GM21619 (cell line): ENCODE results near the gene HINT2.

ENCODE experiments used
- ATAC-seq: cut with Tn5 transposase; IDR thresholded peaks from one replicate; pipeline ENCODE4 v1.9.1; 2021; ENCODE audit not compliant: unreplicated experiment

The HINT2 gene

DNA sequence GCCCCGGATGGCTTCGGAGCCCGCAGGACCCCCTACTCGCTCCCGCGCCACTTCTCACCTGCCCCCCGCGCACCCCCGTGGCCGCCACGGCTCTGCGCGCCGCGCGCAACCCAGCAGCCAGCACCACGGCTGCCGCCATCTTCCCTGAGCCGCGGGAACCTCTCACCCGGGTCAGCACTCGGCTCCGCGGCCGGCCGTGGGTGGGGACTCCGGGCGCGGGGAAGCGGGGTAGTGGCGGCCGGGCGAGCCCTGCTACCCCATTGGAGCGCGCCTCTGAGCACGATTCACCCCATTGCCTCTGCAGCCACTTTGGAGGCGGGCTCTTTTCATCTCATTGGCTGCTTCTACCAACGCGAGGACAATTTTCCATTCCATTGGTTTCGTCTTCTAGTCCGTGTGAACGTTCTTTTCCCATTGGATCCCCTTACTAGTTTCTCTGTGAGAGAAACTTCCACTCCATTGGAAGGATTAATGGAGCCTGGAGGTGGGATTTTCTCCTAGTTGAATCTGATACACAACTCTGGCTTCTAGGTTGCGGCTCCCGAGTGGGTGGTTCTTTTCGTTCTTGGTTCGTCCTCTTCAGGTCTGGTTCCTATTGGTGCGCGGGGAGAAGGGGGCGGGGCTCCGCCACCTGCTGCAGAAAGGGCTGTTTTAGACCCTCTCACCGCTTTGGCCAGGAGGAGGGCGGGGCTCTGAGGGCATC is at the start of gene HINT2:
Gene HINT2, minus strand, starts transcription at position 202 of the 703 bp plus-strand sequence. Its CDS starts 63 bp downstream, at position 139.
- ATAC-seq: peak; percentile 65

DNA sequence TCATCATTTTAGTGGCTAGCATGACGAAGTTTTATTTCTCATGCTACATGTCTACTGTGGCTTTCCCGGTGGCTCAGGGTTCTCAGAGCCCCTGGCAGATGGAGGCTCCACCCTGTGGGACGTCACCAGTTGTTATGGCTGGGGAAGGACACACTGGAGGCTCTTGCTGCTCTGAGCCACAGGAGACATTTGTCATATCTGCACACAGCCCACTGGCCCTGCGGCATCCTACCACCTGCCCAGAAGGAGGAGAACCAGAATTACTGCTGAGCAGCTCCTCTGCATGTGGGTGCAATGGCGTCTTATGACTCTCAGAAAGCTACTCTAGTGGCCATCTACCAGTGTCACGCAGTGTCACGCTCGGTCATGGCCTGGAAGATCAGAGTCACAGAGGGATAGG is 48.7 kb upstream of the HINT2 start:
- no peak for ATAC-seq

DNA sequence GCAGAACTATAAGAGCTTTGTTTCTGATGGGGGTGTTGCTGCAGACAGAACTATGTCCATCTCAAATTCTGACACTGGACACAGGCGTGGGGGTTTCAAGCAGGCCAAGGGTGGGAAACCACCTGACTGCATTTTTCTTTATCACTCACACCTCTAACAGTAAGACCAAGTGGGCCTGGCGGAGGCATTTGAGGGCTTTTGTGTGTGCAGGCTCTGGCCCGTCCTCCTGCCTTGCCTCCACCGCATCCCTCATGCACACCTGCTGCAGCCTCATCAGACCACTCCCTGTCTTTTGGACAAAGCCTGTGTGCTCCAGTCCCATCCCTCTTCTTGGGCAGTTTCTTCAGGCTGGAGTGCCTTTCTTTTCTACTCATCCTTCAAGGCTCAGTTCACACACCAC is 47.5 kb upstream of the HINT2 start:
- ATAC-seq: no peak

DNA sequence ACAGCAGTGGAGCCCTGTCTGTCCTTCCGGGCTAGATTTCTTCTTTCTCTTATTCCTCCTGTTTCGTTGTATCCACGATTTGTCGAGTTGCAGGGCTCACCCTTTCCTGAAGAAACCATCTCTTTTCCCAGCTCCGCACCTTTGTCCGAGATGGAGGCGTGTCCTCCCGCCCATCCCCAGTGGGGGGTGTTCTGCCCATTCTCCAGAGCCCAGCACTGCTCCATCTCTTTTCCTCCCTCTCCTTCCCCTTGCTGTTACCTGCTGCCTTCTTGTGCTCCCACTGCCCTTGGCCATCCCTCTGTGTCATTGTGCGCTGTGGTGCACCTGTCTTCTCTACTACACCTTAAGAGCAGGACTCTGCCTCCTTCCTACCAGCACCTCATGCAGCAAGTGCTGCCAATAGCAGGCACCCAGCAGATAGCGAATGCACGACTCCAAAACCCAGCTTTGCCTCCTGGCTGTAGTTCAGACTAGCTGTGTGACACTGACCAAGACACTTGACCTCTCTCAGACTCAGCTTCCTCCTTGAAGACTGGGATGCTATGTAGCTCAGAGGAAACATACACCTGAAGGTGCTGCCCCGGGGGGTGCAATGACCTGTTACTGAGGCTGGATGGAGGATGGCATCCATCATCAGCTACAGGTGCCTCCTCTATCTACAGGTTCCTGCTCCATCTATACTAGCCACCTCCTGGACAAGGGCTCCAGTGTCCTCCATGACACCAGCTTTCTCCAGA is 46.5 kb upstream of the HINT2 start:
- ATAC-seq: no peak

DNA sequence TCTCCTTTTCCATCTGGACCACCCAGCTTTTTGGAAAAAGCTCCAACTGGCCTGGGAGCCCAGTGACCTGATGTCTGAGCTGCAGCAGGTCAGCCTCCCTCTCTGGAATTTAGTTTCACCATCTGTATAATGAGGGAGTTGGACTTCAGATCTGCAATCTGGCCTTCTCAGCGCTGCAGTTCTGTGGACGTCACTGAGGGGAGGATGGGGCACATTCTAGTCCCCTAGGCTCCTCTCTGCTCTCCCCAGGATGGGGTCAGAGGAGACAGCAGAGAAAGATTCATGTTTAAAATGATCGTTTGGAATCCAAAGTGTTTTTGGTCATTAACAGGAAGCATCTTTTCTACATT is 45.1 kb upstream of the HINT2 start:
- no peak for ATAC-seq

DNA sequence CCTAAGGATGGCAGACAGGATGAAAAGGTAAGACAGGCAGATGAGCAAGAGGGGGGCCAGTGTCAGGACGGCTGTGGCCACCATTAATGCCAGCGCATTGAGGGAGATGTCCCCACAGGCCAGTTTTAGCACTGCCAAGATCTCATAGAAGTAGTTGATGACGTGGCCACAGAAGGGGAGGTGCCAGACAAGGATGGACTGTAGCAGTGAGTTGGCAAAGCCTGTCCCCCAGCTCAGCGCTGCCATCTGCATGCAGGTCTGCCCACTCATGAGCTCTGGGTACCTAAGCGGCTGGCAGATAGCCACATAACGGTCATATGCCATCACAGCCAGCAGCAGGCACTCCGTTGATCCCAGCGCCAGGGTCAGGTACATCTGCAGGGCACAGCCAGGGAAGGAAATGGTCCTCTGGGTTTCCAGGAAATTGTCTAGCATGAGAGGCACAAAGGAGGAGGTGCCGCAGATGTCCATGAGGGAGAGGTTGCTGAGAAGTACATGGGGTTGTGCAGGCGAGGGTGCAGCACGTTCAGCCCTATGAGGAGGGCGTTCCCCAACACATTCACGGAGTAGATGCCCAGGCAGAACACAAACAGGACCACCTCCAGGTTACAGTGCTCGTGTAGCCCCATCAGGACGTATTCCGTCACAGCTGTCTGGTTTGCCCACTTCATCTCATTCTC is 44.6 kb upstream of the HINT2 start:
- ATAC-seq: no peak

DNA sequence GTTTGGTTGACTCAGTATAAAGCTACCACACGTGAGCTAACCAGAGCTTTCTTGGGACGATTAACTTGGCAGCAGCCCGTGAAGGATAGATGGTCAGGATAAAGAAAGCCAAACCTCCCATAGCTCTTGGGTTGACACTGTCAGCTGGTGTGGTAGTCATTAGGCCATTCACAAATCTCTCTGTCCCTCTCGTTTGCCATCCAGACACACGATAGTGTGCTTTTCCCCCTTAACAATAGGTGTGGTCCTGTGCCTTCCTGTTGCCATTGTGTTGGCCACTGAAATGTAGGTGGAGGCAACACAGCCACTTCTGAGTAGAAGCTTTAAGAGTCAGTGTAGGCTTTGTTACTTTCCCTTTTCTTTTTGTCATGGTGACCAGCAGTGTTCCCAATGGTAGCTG is 43.6 kb upstream of the HINT2 start:
- no peak for ATAC-seq

DNA sequence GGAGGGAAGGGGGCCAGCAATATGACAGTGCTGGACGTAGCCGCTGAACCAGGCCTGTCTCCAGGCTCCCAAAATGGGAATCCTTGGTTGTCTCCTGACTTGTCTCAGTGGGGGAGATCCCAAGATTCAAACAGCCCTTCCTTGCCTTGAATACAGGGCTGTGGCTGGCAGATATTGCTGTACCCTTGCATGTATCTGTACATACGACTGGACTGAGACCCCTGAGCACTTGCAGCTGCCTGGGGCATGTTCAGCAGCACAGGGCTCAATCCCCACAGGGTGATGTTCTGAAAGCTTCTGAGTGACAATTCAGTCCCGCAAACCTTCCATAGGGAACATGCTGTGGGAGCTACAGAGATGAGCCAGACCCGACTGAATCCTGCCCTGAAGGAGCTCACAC is 42.0 kb upstream of the HINT2 start:
- ATAC-seq: no peak

DNA sequence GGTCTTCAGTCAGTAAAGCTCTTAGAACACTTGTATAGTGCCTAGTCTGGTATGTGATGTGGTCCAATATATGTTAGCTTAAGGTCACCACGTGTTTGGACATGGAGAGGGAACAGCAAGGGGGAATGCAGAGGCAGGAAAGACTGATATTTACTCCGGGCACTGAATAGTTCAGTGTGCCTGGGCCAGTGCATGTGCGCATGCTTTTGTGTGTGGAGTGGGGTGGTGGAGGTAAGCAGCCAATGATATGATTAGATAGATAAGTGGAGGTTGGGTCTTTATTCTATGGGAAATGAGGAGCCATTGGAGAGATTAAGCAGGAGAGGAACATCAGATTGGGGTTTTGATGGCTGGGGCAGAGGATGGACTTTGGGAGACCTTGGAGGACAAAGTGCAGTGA is 41.4 kb upstream of the HINT2 start:
- ATAC-seq: no peak

DNA sequence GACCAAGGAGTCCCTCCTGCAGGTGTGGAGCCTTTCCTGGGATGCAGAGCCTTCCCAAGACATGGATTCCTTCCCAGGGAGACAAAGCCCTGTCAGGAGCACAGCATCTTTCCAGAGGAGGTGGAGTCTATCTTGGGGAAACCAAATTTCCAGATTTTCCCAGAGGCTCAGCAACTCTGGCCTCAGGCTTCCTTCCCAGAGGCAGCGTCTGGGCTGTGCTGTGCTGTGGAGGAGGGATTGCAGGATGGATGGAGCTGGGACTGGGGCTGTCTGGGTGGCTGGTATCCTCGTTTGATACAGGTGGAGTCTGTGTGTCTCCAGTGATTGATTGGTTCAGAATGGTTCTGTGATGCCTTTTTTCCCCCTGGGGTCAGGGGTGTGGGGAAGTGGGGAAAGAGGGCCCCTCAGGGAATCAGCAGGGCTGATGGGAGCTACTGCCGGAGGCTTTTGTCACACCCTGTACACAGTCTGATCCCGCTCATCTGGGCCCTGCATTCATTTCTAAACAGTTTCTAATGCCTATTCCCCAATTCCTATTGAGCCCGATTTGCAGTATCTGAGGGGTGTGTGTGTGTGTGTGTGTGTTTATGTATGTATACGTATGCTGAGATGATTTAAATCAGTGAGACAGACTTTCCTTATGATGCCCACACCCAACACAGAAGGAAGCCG is 39.4 kb upstream of the HINT2 start:
- ATAC-seq: no peak

DNA sequence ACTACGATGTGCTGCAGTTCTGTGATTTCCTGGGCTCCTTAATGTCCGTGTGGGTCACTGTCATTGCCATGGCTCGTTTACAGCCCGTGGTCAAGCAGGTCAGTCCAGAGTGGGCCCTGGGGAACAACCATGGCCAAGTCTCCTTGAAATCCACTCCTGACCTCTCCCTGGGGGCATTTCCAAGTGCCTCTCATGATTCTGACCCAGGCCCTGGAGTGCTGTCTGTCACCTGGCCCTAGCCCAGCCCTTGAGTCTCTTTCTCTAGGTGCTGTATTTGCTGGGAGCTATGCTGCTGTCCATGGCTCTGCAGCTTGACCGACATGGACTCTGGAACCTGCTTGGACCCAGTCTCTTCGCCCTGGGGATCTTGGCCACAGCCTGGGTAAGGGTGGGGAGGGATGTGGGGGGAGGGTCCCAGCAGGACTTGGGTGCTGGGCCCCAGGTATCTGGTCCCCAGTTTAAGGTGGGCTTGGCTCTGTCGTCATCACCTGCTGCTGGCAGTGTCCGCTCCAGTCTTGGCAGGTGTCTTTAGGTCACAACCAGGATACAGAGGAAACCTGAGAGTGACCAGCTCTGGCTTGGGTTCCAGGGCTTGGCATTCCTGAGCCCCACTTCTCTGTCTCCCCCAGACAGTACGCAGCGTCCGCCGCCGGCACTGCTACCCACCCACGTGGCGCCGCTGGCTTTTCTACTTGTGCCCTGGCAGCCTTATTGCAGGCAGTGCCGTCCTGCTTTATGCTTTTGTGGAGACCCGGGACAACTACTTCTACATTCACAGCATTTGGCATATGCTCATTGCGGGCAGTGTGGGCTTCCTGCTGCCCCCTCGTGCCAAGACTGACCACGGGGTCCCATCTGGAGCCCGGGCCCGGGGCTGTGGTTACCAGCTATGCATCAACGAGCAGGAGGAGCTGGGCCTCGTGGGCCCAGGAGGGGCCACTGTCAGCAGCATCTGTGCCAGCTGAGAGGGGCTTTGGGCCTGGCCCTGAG is 38.3 kb upstream of the HINT2 start:
- no peak for ATAC-seq

DNA sequence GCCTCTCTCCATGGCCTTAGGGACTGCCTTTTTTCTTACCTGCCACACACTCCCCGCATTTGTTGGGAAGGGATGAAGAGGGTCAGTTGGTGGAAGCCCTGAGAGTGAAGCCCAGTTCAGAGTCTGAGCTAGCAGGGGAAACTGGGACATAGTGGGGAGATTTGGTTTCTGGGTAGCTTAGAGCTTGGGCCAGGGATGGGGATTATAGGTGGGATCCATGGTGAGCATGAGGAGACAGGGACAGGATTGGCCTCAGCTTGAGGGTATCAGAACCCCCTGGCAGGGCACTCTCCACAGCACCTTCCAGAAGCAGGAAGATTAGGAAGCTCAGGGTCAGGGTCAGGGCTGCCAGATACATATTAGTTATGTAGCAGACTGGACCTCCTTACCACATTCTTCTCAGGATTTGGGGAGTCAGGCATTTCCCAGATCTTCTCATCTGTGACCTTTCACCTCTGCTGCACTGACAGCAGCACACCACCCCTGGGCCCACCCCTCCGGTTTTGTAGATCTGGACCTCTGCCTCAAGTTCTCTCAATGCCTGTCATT is 37.5 kb upstream of the HINT2 start:
- no peak for ATAC-seq

DNA sequence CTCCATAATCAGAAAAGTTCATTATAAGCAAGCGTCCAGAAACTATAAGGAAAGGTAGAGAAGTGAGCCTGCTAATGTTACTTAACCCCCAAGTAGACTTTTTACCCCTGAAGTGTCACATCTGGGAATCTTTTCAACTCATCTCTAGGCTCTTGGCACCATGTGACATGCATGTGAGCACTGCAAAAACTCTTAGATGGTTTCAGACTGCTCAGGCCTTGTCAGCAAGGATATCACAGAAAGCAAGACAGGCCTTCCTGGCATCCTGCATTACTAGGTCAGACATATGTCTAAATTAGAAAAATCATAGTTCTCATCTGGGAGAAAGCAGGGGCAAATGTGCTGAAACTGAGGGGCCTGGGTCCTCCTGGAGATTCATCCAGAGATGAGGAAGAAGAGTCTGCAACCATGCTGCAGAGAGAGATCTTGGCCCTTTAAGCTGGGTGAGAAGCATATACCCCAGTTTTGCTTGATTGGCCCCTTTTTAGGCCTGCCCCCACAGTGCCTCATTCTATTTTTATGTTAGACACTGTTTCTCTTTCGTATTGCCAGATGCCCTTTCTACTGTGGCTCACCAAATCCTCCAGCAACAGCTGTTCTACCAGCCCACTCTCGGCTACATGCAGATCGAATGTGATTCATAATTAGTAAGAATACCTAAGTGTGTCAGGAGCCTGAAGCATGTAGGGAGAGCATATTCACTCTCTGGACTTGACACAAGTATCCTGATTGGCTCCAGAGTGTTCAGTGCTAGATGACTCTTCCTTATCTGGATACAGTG is 33.1 kb upstream of the HINT2 start:
- ATAC-seq: peak; percentile 96

DNA sequence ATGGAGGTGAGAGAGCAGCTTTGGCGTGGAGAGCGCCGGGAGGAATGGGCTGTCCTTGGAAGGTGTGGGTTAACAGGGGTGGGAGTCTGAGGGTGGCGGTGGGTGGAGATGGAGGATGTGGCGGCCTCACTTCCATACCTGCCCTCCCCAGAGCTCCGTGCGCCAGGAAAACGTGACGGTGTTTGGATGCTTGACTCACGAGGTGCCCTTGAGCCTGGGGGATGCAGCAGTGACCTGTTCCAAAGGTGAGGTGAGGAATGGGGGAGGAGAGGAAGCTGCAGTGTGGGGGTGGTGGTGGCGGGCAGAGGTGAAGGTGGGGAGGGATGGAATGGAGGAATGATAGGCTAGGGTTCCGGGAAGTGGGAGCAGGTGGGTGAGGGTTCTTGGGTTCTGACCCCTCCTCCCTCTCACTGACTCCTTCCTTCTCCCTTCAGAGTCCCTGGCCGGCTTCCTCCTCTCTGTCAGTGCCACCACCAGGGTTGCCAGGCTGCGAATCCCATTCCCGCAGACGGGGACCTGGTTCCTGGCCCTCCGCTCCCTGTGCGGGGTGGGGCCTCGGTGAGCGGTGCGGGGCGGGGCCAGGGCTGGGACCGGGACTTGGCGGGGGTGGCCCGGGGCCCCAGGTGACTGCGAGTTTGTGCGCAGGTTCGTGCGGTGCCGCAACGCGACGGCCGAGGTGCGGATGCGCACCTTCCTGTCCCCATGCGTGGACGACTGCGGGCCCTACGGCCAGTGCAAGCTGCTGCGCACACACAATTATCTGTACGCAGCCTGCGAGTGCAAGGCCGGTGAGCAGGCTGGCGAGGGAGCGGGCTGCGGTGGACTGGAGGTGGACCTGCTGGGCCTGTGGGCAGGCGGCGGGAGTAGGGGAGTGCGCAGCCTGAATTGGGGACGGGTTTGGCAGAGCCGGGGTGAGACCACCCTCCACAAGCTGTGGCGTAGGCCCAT is 31.3 kb upstream of the HINT2 start:
- no peak for ATAC-seq

DNA sequence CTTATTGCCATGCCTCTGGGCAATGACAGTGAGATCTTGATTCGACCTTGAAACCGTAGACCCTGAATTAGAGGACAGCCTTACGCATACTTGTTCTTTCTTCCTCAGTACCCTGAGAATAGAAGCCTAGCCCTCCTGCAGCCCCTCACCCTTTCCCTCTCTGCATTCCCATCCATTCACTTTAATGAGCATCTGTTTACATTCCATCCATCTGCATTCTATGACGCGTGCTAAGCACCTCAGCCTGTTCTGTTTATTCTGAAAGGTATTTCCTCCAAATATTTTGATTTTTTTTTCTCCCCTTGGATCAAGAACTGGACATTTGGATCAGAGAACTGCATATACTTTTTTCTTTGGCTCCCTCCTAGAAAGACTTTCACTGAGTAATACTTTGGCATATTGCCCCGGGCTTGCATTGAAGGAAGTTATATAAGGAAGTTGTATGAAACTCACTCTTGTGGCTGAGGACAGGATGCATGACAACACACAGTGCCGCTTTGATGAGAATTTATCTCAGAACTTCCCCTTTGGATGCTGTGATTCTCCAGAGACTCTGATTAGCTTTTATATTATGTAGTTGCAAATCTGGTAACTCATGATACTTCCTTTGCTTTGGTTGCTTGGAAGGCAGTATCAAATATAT is 29.9 kb upstream of the HINT2 start:
- no peak for ATAC-seq

DNA sequence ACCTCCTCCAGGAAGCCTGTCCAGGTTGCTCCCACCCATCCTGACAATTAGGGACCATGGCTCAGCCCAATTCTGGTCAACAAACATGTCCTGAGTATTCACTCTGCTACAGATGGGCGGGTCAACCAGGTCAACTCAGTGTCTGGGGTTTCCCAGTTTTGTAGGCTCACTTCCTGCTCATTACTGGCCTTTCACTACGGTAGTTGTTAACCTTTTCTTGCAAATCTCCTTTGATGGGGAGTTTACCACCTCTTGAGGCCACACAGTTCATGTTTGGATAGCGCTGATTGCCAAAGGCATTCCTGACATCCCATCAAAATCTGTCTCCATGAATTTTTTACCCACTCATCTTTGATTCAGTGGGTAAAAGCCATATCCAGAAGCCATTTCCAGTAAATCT is 28.0 kb upstream of the HINT2 start:
- ATAC-seq: peak; percentile 59

DNA sequence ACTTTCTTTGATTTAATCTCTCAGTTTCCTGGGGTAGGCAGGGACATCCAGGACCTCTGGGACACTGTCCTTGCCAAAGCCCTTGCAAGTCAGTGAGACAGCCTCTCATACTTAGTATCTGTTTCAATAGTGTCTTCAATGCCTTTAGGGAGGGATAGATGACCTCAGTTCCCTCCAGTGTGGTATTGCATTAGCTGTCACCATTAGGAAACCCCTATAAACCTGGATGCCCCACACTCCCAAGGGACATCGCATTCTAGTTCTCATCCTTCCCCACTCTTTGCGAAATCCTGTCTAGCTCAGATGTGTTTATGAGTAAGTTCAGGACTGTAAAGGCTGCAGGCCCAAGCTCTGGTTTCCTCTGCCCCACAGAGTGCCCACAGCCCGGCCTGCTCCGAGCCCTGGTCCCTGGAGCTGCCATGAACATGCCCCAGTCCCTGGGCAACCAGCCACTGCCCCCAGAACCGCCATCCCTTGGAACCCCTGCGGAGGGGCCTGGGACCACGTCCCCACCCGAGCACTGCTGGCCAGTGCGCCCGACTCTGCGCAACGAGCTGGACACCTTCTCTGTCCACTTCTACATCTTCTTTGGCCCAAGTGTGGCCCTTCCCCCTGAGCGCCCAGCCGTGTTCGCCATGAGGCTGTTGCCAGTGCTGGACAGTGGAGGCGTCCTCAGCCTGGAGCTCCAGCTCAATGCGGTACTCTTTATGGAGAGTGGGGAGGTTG is 27.3 kb upstream of the HINT2 start:
- ATAC-seq: no peak
